WI38 (cell line): ENCODE data around the gene MAPK8IP2.
"Not testable (repeated sequence)": the region's sequence is repeated elsewhere in the genome, so short reads cannot be mapped to it uniquely, and the experiment has no call there.

ENCODE experiments used
- H3K4me3 ChIP-seq: 2 replicates; pipeline ENCODE4 v1.5.1; 2011; ENCODE audit warnings: low read depth, mild to moderate bottlenecking, control low read depth, low read length
- CTCF ChIP-seq: IDR thresholded peaks from 2 replicates; pipeline ENCODE4 v1.5.1; 2012; ENCODE audit warnings: low read depth, mild to moderate bottlenecking, control low read depth, low read length

MAPK8IP2 gene

GRCh38 chr22:50605613-50606074, 5.1 kb downstream of the MAPK8IP2 start:
- H3K4me3 ChIP-seq, result no peak overlapping the region
- no peak for TF ChIP-seq CTCF

- TF ChIP-seq CTCF, result no peak
- H3K4me3 ChIP-seq, result no peak overlapping the region
Measured at GRCh38 chr22:50606165-50606945, 5.8 kb downstream of the MAPK8IP2 start.

GRCh38 chr22:50606946-50607658, 6.5 kb downstream of the MAPK8IP2 start:
- TF ChIP-seq CTCF, result no peak
- no peak overlapping the region for H3K4me3 ChIP-seq

- no peak overlapping the region for H3K4me3 ChIP-seq
- TF ChIP-seq CTCF, result no peak
Measured at GRCh38 chr22:50607659-50608020, 7.0 kb downstream of the MAPK8IP2 start.

GRCh38 chr22:50608058-50608840, 7.7 kb downstream of the MAPK8IP2 start:
- not testable (repeated sequence) for H3K4me3 ChIP-seq

- TF ChIP-seq CTCF, result no peak
- H3K4me3 ChIP-seq, result no peak overlapping the region
Measured at GRCh38 chr22:50608996-50609395, 8.4 kb downstream of the MAPK8IP2 start.

GRCh38 chr22:50609599-50609998, 9.0 kb downstream of the MAPK8IP2 start:
- TF ChIP-seq CTCF, result no peak
- no peak overlapping the region for H3K4me3 ChIP-seq
